Measurements from ENCODE around the gene PMM2. TPM values are rescaled to one million over a fixed set of nuclear protein-coding genes. Genes with fewer than 3 reads are reported as not detected.

The PMM2 gene
- total and polyA plus RNA-seq, 2 experiments from 2014 or later: 39.6 to 46.4 TPM

DNA sequence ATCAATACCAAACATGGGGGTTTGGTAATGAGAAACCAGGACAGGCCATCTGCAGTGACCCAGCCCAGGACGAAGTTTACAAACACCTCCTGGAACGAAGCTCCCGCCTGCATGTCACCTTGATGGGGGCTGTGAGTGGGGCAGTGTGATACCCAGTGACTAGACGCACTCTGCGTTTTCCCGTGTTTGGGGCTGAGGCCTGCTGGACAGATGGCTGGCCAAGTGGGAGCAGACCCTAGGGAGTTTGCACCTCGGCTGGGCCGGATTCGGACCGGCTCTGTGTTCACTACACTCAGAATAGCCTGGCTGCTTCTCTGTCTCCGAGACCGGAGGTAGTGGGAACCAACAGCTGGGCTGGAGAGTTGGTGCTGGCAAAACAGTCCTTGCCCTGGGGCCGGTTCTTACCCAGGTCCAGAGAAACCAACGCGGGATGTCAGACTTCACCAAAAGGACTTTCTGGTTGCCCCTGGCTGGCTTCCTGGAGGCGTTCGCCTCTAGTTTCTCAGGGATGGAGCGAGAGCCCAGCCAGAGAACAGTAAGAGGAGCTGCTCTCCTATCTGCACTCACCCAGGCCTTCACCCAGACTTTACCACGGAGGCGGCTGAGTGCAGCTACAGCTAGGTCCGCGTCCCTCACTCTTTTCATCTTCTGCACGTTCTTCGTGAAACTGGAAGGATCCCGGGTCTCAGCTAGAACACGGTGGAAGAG, 50.7 kb downstream of the PMM2 start:
- H3K4me1 ChIP-seq (ENCODE audit: insufficient read depth): peaks cover 26% of the 10 kb centered on the region
- H3K9ac ChIP-seq: peak overlapping the region; percentile 59
- H2AFZ ChIP-seq: no peak overlapping the region
- DNase-seq: no peak
- H3K4me2 ChIP-seq (ENCODE audit: unreplicated experiment): peak overlapping the region; percentile 19
- TF ChIP-seq EZH2phosphoT487 (IDR thresholded peaks at IDR 0.05; ENCODE audit: insufficient read depth, low read depth) (no peak), EZH2 (IDR thresholded peaks at IDR 0.05; ENCODE audit: insufficient read depth, poor library complexity, severe bottlenecking) (no peak)
- peaks cover 10% of the 10 kb centered on the region; the same call in 1 of the 2 replicates for H3K36me3 ChIP-seq (ENCODE audit: low read depth)
- H3K79me2 ChIP-seq (ENCODE audit: insufficient read depth): peaks cover 49% of the 10 kb centered on the region
- in situ Hi-C loops (cut with MboI): no loop called here
- H3K9me2 ChIP-seq (ENCODE audit: insufficient read depth): no peaks in the 10 kb centered on the region
- H4K20me1 ChIP-seq (ENCODE audit: insufficient read depth): no peaks in the 10 kb centered on the region; the same call in 1 of the 2 replicates
- H3K4me3 ChIP-seq: no peak overlapping the region
- WGBS, 2 experiments (ENCODE audit: low coverage in 1 of 2, low lambda C conversion rate in 2 of 2, missing lambda C conversion rate in 2 of 2): 92 to 93% methylated on average over 26 of the region's 26 CpGs
- H3K27ac ChIP-seq: peak overlapping the region; percentile 84
- H3F3A ChIP-seq (ENCODE audit: insufficient read depth): peaks cover 76% of the 10 kb centered on the region
- no peaks in the 10 kb centered on the region for H3K9me3 ChIP-seq (ENCODE audit: low read depth)
- no peaks in the 10 kb centered on the region for H3K27me3 ChIP-seq (replicated peaks; ENCODE audit: insufficient read depth)

DNA sequence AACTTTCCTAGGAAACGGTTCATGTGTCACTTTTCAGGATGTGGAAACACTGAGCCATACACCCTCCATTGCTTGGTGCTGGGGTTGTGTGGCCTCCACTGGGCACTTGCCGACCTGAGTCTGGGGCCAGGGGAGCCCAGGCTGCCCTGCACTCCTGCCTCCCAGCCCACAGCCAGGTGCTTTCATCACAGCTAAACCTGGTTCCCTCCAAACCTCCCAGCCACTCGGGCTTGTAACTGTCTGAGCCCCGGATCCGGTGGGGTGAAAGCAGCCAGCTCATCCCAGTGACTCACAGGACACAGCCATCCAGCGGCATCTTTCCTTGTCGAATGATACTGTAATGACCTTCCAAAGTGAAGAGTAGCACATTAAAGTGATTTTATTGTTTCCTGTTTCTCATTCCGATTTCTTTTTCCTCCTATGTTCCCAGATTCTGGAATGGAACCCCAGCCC, 51.3 kb downstream of the PMM2 start:
- H3K4me3 ChIP-seq: no peak overlapping the region
- H4K20me1 ChIP-seq (ENCODE audit: insufficient read depth): no peaks in the 10 kb centered on the region; the same call in 1 of the 2 replicates
- peak; percentile 94 for DNase-seq
- H3K27me3 ChIP-seq (replicated peaks; ENCODE audit: insufficient read depth): no peaks in the 10 kb centered on the region
- peak overlapping the region; percentile 59 for H3K9ac ChIP-seq
- peaks cover 78% of the 10 kb centered on the region for H3F3A ChIP-seq (ENCODE audit: insufficient read depth)
- no peaks in the 10 kb centered on the region for H3K9me3 ChIP-seq (ENCODE audit: low read depth)
- peak overlapping the region; percentile 50 for H3K4me2 ChIP-seq (ENCODE audit: unreplicated experiment)
- peaks cover 11% of the 10 kb centered on the region; the same call in 1 of the 2 replicates for H3K36me3 ChIP-seq (ENCODE audit: low read depth)
- H3K9me2 ChIP-seq (ENCODE audit: insufficient read depth): no peaks in the 10 kb centered on the region
- in situ Hi-C loops (cut with MboI): no loop called here
- H2AFZ ChIP-seq: no peak overlapping the region
- H3K27ac ChIP-seq: peak overlapping the region; percentile 84
- TF ChIP-seq EZH2 (IDR thresholded peaks at IDR 0.05; ENCODE audit: insufficient read depth, poor library complexity, severe bottlenecking) (no peak), EZH2phosphoT487 (IDR thresholded peaks at IDR 0.05; ENCODE audit: insufficient read depth, low read depth) (no peak)
- peaks cover 26% of the 10 kb centered on the region for H3K4me1 ChIP-seq (ENCODE audit: insufficient read depth)
- 17 to 20% methylated on average over 8 of the region's 8 CpGs for WGBS, 2 experiments (ENCODE audit: low coverage in 1 of 2, low lambda C conversion rate in 2 of 2, missing lambda C conversion rate in 2 of 2)
- H3K79me2 ChIP-seq (ENCODE audit: insufficient read depth): peaks cover 44% of the 10 kb centered on the region

DNA sequence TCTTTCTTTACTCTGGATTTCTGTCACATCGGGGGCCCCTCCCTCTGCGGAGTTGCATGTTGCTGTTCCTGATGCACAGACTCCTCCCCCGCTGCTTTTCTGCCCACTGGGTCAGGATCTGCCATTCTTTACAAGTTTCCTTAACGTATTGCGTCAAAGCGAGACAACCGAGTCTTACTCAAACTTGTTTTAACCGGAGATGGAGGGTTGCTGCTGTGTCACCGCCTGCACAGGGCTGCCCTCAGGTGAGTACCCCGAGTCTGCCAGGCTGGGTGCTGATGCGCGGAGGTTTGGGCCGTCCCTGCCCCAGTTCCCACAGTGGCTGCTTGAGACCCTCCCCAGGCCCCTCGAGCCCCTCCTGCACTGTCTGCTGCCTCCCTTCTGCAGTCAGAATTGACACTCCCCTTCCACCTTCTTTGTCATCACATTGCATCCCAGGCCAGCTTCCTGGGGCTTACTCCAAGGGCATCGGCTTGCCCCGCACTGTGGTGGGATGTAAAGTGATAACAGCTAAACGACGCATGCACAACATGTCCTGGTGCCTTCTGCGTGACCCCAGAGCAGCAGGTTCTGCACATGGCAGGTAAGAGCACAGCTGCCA, 51.9 kb downstream of the PMM2 start:
- peaks cover 26% of the 10 kb centered on the region for H3K4me1 ChIP-seq (ENCODE audit: insufficient read depth)
- peaks cover 78% of the 10 kb centered on the region for H3F3A ChIP-seq (ENCODE audit: insufficient read depth)
- no peaks in the 10 kb centered on the region for H3K9me3 ChIP-seq (ENCODE audit: low read depth)
- no peak overlapping the region for H3K4me3 ChIP-seq
- in situ Hi-C loops (cut with MboI): no loop called here
- H3K9me2 ChIP-seq (ENCODE audit: insufficient read depth): no peaks in the 10 kb centered on the region
- H3K9ac ChIP-seq: peak overlapping the region; percentile 59
- TF ChIP-seq EZH2 (IDR thresholded peaks at IDR 0.05; ENCODE audit: insufficient read depth, poor library complexity, severe bottlenecking) (no peak), EZH2phosphoT487 (IDR thresholded peaks at IDR 0.05; ENCODE audit: insufficient read depth, low read depth) (no peak)
- H4K20me1 ChIP-seq (ENCODE audit: insufficient read depth): no peaks in the 10 kb centered on the region; the same call in 1 of the 2 replicates
- DNase-seq: peak; percentile 61
- H3K27me3 ChIP-seq (replicated peaks; ENCODE audit: insufficient read depth): no peaks in the 10 kb centered on the region
- H3K27ac ChIP-seq: peak overlapping the region; percentile 84
- H3K4me2 ChIP-seq (ENCODE audit: unreplicated experiment): peak overlapping the region; percentile 50
- peaks cover 11% of the 10 kb centered on the region; the same call in 1 of the 2 replicates for H3K36me3 ChIP-seq (ENCODE audit: low read depth)
- peaks cover 38% of the 10 kb centered on the region for H3K79me2 ChIP-seq (ENCODE audit: insufficient read depth)
- WGBS, 2 experiments (ENCODE audit: low coverage in 1 of 2, low lambda C conversion rate in 2 of 2, missing lambda C conversion rate in 2 of 2): 67 to 68% methylated on average over 19 of the region's 19 CpGs
- H2AFZ ChIP-seq: no peak overlapping the region

DNA sequence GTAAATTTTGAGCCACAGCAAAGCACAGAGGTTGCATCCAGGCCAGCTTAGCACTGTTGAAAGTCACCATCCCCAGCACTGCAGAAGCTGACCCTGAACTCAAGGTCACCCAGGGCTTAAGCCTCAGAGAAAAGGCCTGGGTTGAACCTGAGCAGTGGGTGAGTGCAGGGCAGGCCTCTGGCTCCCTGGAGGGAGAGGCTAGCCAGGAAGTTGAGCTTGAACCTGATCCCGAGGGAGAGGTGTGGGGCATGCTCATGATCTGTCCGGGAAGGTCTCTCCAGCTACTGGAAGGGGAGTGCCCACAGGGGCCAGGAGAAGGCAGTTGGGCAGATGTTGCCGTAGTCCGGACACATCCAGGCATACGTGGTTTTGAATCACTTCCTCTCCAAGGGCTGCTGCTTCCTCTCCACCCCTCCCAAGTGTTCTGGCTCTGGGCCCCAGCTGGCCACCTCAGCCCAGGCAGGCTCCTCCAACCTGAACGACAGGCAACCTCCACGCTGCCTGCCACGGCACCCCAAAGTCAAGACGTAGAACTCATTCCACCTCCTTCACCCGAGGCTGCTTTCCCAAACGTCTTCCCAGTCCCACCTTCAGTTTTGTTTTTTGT, 52.7 kb downstream of the PMM2 start:
- Histone ChIP-seq H4K20me1 (ENCODE audit: insufficient read depth) (no peaks in the 10 kb centered on the region; the same call in 1 of the 2 replicates), H3K36me3 (ENCODE audit: low read depth) (peaks cover 11% of the 10 kb centered on the region; the same call in 1 of the 2 replicates), H3K27ac (peak overlapping the region; percentile 84), H3K79me2 (ENCODE audit: insufficient read depth) (peaks cover 30% of the 10 kb centered on the region), H3K4me2 (ENCODE audit: unreplicated experiment) (peak overlapping the region; percentile 50), H3K9ac (peak overlapping the region; percentile 59), H3K4me1 (ENCODE audit: insufficient read depth) (peaks cover 26% of the 10 kb centered on the region), H3K9me3 (ENCODE audit: low read depth) (no peaks in the 10 kb centered on the region), H2AFZ (no peak overlapping the region), H3F3A (ENCODE audit: insufficient read depth) (peaks cover 87% of the 10 kb centered on the region), H3K4me3 (0 out of 2 replicates have a peak overlapping the region, but pooled peaks have one; percentile 5), H3K27me3 (replicated peaks; ENCODE audit: insufficient read depth) (no peaks in the 10 kb centered on the region), H3K9me2 (ENCODE audit: insufficient read depth) (no peaks in the 10 kb centered on the region)
- DNase-seq: peak; percentile 92
- TF ChIP-seq EZH2 (IDR thresholded peaks at IDR 0.05; ENCODE audit: insufficient read depth, poor library complexity, severe bottlenecking) (no peak), EZH2phosphoT487 (IDR thresholded peaks at IDR 0.05; ENCODE audit: insufficient read depth, low read depth) (no peak)
- in situ Hi-C loops (cut with MboI): no loop called here
- WGBS, 2 experiments (ENCODE audit: low coverage in 1 of 2, low lambda C conversion rate in 2 of 2, missing lambda C conversion rate in 2 of 2): 42 to 46% methylated on average over 11 of the region's 11 CpGs
